Spleen (tissue), 7 donors: ENCODE results near the gene EZH2.

ENCODE experiments used
- CTCF ChIP-seq, 11 experiments: fragments of 200-600 bp in 7 of 11; fragments of 450-650 bp in 4 of 11; sonication (generic) in 4 of 11; IDR thresholded peaks in 8 of 11; conservative IDR thresholded peaks in 3 of 11; 1 replicate in 7 of 11; 2 replicates in 4 of 11; pipeline versions ENCODE4 v1.4.0 to v1.8.0; 2016 to 2021; ENCODE audit warnings: antibody characterized with exemption in 11 of 11, inconsistent platforms in 4 of 11, mild to moderate bottlenecking in 1 of 11
- POLR2AphosphoS5 ChIP-seq, 3 donors: sonication (generic); formaldehyde crosslinking; IDR thresholded peaks; one replicate each; pipeline ENCODE4 v1.5.1; 2017; ENCODE audit warnings: antibody characterized with exemption in 3 of 3
- donor health status: DM: no; HTN: no; CAD: no; lungs with moderate emphysema.
- donor health status: DM: no; HTN: no; CAD: no.
- donor health status: DM: no; HTN: no; CAD: no.

- no peak for TF ChIP-seq CTCF (IDR thresholded peaks at IDR 0.05 in 8 of 11, conservative IDR thresholded peaks at IDR 0.05 in 3 of 11)
- TF ChIP-seq POLR2AphosphoS5 (IDR thresholded peaks at IDR 0.05), result no peak
Measured at GRCh38 chr7:148882192-148882591, 1.9 kb downstream of the EZH2 start.
